Ishikawa (cell line): ENCODE measurements around the gene PAX2.

Experiments used
- CREB1 ChIP-seq: IDR thresholded peaks from 2 replicates; pipeline ENCODE4 v1.6.1; 2012; ENCODE audit warnings: low read depth
- EGR1 ChIP-seq: IDR thresholded peaks from 2 replicates; pipeline ENCODE4 v1.6.1; 2012
- MAX ChIP-seq: IDR thresholded peaks from 2 replicates; pipeline ENCODE4 v1.6.1; 2012
- REST ChIP-seq: IDR thresholded peaks from 2 replicates; pipeline ENCODE4 v1.6.1; 2012; ENCODE audit warnings: low read depth, mild to moderate bottlenecking
- TAF1 ChIP-seq: IDR thresholded peaks from 2 replicates; pipeline ENCODE4 v1.6.1; 2012; ENCODE audit warnings: low read depth, mild to moderate bottlenecking
- TCF12 ChIP-seq: IDR thresholded peaks from 2 replicates; pipeline ENCODE4 v1.6.1; 2012; ENCODE audit warnings: low read depth
- TEAD4 ChIP-seq: IDR thresholded peaks from 2 replicates; pipeline ENCODE4 v1.6.1; 2012
- USF1 ChIP-seq: IDR thresholded peaks from 2 replicates; pipeline ENCODE4 v1.6.1; 2012
- YY1 ChIP-seq: IDR thresholded peaks from 2 replicates; pipeline ENCODE4 v1.6.1; 2012; ENCODE audit warnings: low read depth

- TF ChIP-seq YY1 (no peak), TAF1 (no peak), USF1 (no peak), TCF12 (no peak), CREB1 (no peak), MAX (no peak), EGR1 (no peak), TEAD4 (no peak), REST (no peak)
These were observed 37.3 kb downstream of the PAX2 start for GRCh38 chr10:100782461-100783244.
